RKO (cell line): ENCODE results near the gene PER1.
"Not testable (repeated sequence)": the region's sequence is repeated elsewhere in the genome, so short reads cannot be mapped to it uniquely, and the experiment has no call there.

Source experiments
- DNase-seq: peaks from one replicate; pipeline ENCODE4 v3.0.0-alpha.2; 2016; ENCODE audit warnings: low spot score

The PER1 gene

DNA sequence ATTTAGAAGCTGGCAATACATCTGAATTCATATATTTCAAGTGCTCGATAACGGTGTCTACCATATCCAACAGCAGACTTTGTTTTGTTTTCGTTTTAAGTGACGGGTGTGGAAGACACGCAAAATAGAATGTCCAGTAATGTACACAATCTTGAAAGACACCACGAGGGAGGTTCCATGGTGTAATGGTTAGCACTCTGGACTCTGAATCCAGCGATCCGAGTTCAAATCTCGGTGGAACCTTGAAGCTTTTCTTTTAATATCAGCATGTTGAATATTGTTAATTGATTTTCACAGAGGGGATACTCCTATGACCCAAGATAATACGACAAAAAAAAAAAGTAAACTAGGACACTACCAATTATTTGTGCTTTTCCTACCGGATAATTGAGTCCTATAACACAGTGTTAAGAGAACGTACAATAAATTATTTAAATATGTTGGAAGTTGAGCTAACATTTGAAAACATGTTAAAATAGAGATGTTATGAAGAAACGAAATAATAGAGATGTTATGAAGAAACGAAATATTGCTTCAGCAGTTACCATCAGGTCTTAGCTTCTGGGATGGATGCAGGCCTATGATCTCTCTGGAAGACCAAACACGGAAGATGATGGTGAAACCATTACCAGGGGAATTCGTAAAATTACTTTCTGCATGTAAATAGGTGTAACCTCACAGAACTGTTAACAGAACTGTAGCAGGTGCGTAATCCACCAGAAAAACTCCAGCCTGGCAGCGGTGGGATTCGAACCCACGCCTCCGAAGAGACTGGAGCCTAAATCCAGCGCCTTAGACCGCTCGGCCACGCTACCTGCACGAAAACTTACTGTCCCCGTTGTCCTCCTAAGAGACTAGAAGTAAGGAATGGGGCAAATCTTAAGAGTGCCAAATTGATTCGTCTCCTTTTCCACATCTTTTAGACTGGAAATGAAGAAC is 32.4 kb downstream of the PER1 start:
- DNase-seq = peak; percentile 93

DNA sequence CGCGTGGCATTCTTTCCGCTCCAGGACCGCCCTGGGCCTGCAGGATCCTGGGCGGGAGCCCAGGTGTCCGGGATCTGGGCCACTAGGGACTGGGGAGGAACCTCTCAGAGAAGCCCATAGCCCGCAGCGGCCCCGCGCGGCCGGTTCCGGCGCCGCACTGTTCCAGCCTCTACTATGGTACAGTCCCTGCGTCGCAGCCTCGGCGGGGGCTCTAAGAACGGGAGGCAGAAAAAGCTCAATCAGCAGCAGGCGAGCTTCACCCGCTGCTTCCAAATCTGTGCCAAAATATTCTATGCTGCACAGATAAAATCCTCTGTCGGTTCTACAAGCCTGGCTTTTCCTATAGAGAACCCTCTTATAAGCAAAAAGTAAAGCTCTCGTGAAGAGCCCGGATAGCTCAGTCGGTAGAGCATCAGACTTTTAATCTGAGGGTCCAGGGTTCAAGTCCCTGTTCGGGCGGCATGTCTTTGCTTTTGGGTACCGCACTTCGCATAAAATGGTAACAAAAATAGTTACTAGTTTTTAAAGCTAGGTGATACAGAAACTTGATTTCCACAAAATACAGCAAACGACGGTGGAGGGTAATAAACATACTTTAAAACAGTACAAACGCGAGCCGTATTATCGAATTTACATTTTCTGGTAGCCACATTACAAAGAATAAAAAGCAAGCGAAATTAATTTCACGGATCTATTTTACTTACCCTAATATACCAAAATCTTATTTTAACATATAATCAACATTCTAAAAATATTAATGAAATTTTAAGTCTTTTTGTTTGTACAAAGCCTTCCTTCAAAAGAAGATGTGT is 33.2 kb downstream of the PER1 start:
- peak; percentile 84 for DNase-seq

DNA sequence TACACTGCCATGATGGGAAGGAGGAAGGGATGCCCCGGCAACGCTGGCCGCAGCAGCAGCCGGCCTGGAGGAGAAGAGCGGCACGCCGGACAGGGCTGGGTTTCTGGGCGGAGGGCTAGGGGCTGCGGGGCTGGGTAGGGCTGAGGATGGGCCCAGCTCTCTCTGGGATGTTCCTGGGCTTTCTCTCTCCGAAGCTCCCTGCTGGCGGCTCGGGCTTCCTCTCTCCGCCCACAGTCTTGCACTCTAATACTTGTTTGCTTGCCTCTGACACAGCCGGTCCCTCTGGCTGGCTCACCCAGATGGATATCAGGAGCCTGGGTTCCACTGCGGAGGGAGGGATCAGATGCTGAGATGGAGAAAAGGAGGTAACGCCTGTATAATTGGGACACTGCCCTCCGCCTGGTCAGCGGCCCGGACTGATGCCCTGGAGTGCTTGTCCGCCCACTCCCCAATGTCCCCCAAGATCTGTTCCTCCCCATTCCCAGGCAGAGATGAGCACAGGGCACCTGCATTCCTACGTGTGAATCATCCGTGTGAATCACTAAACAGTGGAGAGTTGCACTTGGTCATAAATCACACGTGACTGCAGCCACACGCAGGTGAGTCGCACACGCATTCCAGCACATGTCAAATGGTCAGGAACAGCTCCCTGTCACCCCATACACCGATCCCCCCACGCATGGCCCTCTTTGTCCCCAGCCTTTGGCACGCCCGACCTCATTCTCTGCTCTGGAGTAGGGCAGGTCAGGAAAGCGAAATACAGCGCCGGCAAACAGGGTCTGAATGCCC is 34.0 kb downstream of the PER1 start, which contains the start of gene ALOXE3:
ALOXE3 (minus strand) TSS at position 535 of the 789 bp plus-strand sequence; CDS start at position 11, 524 bp downstream.
- DNase-seq = peak; percentile 94

DNA sequence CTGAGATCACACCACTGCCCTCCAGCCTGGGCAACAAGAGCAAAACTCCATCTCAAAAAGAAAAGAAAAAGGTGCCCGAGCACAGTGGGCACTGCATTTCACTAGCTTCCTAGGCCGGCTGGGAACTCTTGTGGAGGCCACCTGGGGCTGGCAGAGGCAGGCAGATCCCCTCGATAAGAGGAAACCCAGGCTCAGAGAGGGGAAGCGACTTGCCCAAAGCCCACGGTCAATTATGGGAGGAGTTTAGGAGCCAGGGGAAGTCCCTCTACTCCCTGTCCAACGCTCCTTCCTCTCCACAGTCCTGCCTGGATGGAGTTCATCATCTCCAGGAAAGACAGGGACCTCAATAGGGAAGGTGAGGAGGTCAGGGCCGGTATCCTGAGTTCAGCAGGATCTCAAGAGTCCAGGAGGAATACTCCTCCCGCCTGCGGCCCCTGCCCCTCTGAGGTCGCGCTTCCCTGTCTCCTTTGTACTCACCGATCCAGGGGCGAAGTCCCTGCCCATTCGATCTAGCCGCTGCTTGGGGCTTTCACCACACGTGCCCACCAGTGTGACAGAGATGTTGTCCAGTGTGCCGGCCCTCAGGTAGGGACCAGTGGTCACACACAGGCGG is 34.7 kb downstream of the PER1 start:
- DNase-seq = no peak

DNA sequence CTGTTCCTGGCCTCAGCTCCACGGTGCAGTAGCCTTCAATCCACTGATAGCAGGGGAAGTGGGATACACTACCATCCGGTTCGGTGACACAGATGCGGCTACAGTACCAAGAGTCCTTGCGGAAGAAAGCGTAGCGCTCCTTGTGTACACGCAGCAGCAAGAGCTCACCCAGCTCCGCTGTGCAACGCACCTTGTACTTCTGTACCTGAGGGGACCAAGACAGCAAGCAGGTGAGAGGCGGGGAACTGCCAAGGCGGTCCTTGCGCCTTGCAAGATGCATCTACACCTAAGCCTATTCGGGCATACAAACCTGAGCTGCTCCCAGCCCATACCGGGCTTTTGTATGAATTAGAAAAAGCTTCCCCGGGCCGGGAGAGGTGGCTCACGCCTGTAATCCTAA is 35.4 kb downstream of the PER1 start:
- no peak for DNase-seq

DNA sequence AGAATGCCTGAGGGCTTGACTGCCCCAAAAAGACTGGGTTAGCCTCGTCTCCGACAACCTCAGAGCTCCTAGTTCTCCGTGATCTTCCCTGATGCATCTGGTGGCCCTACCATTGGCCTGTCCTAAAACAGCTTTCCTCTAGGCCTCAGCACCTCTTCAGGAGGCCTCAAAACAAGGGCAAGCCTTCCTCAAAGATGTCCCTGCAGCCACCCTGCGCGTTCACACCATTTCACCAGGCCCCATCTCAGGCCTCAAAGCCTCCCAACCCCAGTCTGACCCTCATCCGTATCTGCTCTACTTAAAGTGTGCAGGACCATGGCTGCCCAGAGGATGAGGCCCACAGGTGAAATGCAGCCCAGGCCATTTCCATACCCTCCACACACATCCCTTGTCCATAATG is 41.3 kb downstream of the PER1 start:
- DNase-seq = no peak

GRCh38 chr17:8110456-8110804 is 41.8 kb downstream of the PER1 start:
- DNase-seq = no peak

GRCh38 chr17:8109661-8110455 is 42.3 kb downstream of the PER1 start:
- no peak for DNase-seq

DNA sequence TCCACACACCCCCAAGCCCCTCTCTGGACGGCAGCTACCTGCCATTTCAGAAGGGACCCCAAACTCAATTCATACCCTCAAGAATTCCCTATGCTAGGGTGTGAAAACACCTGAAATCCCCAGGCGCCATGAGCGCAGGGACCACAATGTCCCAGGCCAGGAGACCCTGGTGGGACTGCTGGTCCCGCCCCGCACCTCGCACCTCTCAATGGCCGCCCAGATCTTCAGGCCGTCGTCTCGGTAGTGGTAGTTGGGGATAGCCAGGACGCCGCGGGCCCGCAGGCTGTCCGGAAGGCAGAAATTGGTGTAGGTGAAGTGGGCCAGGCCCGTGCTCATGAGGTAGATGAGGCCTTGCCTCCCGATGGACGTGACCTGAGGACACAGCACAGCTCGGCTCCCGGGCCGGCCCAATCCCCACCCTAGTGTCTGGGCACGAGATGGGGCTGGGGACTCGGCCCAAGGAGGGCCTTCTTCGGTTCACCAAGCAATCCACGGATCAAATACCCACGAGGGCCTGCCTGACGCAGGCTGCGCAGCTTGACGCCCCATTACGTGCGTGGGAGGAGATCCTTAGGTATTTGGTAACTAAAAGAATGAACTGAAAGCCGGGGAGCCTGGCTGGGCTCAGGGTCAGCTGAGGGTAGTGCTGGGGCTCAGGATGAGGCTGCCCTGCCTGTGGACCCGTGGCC is 43.1 kb downstream of the PER1 start:
- DNase-seq = no peak

DNA sequence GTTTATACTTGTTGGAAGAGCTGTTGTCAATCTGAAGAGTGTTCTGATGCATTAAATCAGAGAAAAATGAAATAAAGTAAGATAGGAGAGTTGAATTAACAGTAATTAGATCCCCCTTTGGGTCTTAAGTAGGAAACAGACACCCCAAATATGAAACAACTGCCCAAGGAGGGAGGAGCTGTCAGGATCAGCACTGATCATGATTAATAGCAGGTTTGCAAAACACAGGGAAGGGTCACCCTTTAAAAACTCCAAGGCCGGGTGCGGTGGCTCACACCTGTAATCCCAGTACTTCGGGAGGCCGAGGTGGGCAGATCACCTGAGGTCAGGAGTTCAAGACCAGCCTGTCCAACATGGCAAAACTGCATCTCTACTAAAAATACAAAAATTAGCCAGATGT is 45.2 kb downstream of the PER1 start:
- not testable (repeated sequence) for DNase-seq

GRCh38 chr17:8105957-8106398 is 46.2 kb downstream of the PER1 start:
- peak; percentile 88 for DNase-seq

DNA sequence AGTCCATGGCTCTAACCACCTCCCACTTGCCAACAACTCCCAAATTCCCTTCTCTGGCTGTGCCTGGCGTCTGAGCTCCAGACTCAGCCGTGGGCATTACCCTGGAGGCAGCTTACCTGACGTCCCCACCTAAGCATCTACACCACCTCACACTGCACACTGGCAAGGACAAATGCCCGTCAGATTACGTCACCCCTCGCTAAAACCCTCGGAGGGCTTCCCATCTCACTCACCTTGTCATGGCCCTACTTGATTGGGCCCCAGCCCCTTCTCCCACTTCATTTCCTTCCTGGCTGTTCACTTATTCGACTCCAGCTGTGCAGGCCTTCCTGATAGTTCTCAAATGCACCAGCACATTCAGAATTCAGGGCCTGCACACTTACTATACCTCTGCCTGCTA is 47.3 kb downstream of the PER1 start:
- no peak for DNase-seq

GRCh38 chr17:8103549-8103948 is 48.7 kb downstream of the PER1 start:
- DNase-seq = no peak

- DNase-seq = no peak
Observed at GRCh38 chr17:8101721-8102120, 50.5 kb downstream of the PER1 start.

GRCh38 chr17:8100763-8101162 is 51.4 kb downstream of the PER1 start:
- no peak for DNase-seq

- no peak for DNase-seq
Observed at GRCh38 chr17:8100111-8100510, 52.1 kb downstream of the PER1 start.

- DNase-seq = no peak
Observed at GRCh38 chr17:8096541-8096940, 55.7 kb downstream of the PER1 start.

DNA sequence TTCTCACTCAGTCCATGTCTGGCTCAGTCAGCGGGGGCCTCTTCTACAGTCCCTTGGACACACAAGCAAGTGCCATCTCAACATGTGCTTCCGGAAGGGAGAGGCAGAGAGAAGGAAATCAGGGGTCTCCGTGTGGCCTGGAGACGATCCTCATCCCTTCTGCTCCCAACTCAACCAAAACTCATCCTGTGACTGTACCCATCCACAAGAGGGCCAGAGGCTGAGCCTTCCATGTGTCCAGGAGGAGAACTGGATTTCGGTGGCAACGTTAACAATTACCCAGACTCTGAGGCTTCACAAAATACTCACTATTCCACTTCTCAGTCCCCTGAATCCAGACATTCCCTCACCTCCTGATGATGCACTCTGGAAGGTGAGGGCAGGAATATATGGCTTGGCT is 56.8 kb downstream of the PER1 start:
- no peak for DNase-seq

GRCh38 chr17:8091033-8091687 is 61.0 kb downstream of the PER1 start:
- no peak for DNase-seq
